ENCODE measurements around the gene MAOA.
A peak's percentile ranks its signal among the peaks of the same experiment; 100 is the strongest.
"Not testable (repeated sequence)": the region's sequence is repeated elsewhere in the genome, so short reads cannot be mapped to it uniquely, and the experiment has no call there.

Gene MAOA

DNA sequence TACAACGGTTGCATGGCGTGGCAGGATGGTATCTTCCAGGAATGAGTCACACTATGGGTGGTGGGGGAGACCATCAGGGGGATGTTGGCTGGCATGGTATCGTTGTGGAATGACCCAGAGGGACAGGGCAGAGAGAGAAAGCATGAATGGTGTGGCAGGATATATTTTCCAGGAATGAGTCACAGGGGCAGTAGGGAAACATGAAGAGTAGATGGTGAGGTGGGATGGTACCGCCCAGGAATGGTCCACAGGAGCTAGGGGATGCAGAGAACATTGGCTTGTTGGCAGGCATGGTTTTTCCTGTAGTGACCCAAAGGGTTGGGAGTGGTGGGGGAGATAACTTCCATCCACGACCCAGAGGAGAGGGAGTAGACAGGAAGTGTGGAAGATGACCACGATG is 62.4 kb downstream of the MAOA start:
- no peak for DNase-seq

DNA sequence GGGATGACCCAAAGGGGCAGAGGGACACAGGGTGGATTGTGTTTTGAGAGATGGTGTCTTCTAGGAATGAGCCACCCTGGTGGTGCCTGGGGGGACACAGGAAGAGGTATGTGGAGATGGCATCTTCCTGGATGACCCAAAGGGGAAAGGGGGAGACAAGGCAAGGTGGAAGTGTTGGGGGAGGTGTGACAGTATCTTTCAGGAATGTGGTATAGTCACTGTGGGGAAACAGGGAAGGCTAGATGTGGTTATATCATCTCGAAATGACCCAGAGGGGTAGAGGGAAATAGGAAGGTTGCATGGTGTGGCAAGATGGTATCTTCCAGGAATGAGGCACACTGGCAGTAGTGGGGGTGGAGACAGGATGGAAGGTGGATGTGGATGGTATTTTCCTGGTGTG is 62.9 kb downstream of the MAOA start:
- no peak for DNase-seq

DNA sequence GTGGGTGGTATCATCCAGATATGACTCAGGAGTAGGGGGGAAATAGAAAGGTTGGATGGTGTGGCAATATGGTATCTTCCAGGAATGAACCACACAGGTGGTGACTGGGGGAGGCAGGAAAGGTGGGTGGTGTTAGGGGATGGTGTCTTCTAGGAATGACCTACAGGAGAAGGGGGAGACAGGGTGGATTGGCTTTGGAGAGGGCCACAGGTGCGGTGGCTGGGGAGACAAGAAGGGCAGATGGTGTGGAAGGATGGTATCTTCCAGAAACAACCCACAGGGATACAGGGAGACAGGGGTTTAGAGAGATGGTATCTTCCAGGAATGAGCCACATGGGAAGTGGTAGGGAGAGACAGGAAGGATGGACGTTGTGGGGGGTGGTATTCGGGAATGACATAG is 64.0 kb downstream of the MAOA start:
- no peak for DNase-seq

DNA sequence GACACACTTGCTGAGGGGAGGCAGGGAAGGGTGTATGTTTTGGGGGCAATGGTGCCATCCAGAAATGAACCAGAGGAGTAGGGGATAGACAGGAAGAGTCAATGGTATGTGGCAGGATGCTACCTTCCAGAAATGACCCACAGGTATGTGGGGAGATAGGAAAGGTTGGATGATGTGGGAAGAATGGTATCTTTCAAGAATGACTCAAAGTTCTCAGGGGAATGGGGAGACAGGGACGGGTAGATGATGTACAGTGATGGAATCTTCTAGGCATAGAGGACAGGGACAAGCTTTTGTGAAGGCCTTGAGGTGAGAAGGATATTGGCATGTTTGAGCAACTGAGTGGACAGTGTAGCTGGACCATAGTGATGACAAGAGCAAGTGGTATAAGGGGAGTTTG is 64.9 kb downstream of the MAOA start:
- DNase-seq: no peak

DNA sequence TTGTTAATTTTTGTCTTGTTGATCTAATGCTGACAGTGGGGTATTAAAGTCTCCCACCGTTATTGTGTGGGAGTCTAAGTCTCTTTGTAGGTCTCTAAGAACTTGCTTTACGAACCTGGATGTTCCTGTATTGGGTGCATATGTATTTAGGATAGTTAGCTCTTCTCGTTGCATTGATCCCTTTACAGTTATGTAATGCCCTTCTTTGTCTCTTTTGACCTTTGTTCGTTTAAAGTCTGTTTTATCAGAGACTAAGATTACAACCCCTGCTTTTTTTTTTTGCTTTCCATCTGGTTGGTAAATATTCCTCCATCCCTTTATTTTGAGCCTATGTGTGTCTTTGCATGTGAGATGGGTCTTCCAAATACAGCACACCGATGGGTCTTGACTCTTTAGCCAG is 69.1 kb downstream of the MAOA start:
- DNase-seq: not testable (repeated sequence)

DNA sequence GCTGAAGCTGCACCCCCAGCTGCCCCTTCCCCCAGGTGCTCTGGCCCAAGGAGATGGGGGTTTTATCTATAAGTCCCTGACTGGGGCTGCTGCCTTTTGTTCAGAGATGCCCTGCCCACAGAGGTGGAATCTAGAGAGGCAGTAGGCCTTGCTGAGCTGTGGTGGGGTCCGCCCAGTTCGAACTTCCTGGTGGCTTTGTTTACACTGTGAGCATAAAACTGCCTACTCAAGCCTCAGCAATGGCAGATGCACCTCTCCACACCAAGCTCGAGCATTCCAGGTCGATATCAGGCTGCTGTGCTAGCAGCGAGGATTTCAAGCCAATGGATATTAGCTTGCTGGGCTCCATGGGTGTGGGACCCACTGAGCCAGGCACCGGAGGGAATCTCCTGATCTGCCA is 71.2 kb downstream of the MAOA start:
- not testable (repeated sequence) for DNase-seq

DNA sequence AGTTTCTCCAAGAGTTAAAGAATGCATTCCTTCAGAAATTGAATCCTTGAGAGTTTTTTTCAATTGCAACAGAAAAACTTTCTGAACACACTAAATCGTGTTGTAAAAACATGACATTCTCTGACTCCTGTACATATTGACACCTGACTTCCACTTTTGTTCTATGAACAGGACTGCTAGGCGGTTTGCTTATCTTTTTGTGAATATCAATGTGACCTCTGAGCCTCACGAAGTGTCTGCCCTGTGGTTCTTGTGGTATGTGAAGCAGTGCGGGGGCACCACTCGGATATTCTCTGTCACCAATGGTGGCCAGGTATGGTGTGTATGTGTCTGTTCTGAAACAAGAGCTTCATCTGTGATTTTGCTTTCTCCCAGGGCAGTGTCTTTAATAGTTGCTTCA is 71.9 kb downstream of the MAOA start:
- no peak for DNase-seq

DNA sequence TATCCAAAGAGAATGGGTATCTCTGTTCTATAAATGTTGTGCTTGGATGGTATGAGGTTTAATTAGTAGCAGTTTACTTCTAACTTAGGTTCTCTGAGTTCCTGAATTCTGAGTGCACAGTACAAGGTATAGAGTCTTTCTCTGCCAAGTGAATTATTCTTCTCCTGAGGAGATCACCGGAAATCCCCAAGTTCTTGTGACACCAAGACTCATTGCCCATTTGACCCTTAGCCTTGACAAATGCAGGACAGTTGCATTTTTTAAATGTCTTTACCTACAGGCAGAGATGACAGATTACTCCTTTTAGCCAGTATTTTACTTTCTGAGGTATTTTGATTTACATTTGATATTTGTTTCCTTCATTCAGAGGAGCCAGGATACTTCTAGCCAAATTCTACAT is 72.9 kb downstream of the MAOA start:
- DNase-seq: no peak

DNA sequence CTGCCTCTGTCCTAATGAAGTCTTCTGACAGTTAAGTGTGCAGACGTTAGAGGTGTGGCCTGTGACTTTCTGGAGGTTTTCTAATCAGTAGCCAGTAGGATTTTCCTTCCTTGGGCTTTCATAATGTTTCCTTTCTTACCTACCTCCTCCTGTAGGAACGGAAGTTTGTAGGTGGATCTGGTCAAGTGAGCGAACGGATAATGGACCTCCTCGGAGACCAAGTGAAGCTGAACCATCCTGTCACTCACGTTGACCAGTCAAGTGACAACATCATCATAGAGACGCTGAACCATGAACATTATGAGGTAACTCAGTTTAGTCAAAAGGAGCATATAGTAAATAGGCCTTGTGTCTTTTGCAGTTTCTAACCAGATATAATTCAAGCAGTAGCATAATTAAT is 75.0 kb downstream of the MAOA start:
- no peak for DNase-seq

DNA sequence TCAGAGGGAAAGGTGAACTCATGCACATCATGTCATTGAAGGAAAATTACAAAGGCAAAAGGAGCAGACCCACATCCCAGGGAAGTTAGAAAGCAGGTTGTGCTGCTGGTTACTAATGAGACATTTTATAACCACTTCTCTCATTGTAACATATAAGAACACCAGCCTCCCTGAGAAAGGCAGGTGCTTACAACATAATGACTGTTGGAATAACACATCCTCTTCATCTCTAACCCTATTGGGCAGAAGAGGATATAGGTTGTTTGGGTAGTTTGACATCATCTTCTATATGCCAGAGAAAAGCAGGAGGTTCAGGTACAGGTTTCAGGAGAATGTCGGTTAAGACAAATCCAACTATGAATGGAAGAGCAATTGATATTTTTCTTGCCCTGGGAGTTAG is 77.6 kb downstream of the MAOA start:
- DNase-seq: no peak

DNA sequence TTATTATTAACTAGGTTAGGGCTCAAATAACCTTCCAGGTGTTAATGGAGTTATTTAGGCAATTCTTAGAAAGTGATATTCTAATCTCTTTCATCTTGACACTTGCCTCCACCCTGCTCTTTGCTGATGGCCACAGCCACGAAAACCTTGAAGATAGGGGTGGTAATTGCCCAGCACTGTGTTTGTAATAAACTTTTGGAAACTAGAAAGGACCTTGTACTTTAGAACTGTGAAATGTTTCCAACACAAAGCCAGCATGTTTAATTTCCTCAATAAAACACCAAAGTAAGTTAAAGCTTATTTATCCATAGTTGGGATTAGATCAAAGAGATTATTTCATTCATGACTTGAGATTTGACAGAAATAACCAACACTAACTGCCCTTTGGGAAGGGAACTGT is 78.3 kb downstream of the MAOA start:
- no peak for DNase-seq

DNA sequence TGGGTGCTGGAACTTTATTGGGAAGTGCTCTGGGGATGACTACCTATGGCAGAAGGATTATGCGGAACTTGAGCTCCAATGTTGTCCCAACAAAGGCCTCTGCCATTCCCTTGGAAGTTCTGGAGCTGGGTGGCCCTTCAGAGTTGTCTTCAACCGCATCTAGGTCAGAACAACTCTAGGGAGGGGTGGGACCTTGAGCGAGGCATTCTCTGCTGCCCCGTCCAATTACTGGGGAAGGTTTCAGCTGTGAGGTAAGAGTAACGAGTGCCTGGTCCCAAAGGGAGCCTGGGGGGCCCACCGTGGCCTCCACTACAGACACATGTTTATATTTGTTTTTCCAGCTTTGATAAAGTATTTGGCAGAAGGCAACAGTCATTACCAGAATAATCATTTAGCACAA is 79.4 kb downstream of the MAOA start:
- no peak for DNase-seq

DNA sequence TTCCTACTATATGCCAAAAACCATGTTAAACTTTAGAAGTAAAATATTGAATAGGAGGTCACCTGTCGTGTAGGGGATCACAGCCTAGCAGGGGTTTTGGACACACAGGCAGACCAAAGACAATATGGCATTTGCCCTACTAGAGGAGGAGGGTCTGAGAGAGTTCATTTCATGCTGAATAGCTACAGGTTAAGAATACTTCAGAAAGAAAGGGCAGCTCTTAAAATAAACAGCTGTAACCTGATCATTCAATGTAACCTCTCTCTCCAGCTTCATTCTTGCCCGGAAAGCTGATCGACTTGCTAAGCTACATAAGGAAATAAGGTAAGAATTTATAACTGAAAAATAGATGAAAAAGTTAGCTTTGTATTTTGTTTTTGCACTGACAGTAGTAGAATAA is 79.9 kb downstream of the MAOA start:
- DNase-seq: no peak

DNA sequence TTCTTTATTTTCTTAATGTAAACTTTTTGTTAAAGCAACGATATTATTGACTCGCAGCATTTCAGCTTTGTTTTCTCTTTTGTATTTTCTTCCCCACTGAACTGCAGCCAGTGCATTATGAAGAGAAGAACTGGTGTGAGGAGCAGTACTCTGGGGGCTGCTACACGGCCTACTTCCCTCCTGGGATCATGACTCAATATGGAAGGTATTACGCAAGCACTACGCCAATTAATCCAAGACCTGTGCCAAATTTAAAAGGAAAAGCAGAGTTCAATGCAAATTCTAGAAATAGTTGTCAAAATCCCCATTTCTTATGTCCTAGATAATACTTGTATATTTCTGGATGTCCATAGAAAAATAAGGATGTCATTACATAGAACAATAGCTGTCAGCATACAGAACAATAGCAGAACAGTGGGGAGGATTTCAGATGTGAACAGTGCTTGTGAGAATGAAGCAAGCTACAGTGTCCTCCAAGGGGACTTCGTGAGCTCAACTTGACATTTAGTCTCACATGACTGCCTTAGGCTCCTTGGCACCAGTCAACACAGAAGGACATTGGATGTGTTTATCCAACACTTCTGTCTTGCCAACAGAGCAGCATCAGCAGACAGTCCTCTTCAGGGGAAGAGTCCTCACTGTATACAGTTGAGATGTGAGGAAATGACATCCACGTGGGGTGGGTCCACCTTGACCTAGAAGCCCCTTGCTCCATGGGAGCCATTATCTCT is 85.9 kb downstream of the MAOA start:
- no peak for DNase-seq

DNA sequence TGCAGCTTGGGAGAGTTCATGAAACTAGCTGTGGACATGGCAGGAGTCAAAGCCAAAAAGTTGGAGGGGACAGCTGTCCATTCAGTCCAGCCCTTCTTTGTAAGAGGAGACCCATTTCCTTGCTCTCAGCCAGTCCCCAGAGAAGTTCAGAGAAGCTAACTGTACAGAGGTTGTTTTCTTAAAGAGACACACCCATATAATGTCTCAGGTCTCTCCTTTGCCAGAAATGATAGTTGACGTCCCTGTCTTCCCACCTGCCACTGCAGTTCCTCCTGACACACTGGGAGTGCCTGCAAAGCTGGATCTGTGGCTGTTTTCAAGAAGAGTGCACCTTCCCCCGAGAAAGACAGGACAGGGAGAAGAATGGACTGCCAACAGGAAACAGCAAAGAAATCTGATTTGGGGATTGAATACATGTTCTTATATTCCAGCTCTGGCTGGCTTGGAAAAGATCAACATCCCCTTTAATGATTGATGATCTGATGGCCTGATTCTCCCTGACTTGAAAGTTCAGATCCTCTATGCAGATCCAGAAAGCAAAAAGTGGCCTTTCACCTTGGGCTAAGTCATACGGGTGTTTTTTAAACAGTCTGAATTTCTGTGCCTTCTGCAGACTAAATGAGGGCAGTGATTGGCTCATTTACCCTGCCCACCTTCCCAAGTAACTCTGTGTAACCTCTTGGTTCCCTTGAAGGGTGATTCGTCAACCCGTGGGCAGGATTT is 87.2 kb downstream of the MAOA start:
- no peak for DNase-seq

DNA sequence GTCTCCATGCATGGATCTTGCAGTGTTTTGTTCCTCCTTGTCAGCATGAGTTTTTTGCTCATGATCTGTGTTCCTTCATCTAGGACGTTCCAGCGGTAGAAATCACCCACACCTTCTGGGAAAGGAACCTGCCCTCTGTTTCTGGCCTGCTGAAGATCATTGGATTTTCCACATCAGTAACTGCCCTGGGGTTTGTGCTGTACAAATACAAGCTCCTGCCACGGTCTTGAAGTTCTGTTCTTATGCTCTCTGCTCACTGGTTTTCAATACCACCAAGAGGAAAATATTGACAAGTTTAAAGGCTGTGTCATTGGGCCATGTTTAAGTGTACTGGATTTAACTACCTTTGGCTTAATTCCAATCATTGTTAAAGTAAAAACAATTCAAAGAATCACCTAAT is 88.2 kb downstream of the MAOA start:
- DNase-seq: no peak

DNA sequence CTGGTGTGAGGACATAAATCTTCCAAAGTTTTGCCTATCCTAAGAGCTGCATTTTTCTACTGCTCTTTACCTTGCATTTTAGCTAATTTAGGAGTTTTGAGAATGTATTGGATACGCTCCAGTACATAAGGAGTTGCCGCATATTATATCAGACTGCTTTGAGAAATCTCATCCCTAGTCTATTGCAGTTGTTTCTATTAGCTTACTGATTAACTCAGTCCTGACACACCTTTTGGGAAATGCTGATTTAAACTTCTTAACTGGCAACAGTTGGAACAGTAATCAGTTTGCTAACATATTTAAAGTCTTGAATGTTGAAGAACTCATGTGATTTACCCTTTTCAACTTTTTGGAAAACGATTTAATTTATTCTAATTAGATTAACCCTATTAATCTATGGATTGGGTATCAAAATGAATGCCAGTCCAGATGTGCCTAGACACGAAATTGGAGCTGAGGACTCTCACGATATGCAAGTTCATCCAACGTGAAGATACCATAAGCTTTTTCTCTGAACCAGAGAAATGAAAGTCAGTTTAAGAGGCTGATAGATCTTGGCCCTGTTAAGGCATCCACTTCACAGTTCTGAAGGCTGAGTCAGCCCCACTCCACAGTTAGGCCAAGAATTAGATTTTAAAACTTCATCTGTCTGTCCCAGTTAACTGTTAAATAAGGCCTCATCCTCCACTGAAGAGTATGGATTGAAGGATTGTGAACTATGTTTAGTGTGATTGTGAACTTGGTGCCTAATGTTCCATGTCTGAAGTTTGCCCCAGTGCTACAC is 90.0 kb downstream of the MAOA start:
- no peak for DNase-seq

DNA sequence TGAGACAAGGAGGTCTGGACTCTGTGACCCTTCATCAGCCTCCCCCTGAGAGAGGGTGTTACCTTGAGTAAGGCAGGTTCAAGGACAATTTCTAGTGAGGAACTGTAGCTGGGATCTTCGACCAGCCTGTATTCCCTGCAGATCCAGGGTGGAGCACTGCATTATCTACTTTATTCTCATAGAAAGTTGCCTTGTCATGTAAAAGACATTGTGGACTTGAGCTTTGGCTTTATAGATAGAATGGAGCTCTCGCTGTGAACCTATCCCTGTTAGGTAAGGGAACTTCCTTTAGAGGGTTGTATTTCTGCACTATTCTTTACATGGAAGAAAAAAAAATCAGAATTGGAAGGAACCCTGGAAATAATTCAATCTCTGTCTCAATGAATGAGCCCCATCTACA is 91.4 kb downstream of the MAOA start:
- DNase-seq: no peak

DNA sequence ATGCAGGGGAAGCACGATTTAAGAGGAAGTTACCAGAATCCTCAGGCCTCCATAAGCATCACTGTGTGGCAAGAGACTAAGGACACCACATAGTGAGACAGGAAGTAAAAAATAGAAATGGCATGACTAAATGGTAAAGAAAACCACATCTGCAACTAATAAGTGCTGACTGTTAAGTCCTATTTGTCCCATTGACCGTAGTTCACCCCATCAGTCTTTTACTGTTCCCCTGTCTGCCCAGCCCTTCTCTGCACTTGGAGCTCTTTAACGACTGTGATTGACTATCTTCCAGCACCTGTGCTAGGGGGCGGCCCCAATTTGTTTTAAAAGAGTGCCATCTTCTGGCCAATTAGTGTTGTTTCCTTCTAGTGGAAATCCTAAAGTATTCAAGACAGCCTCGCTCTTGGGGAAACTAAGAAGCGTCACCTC is 94.2 kb downstream of the MAOA start:
- DNase-seq: peak; percentile 12

DNA sequence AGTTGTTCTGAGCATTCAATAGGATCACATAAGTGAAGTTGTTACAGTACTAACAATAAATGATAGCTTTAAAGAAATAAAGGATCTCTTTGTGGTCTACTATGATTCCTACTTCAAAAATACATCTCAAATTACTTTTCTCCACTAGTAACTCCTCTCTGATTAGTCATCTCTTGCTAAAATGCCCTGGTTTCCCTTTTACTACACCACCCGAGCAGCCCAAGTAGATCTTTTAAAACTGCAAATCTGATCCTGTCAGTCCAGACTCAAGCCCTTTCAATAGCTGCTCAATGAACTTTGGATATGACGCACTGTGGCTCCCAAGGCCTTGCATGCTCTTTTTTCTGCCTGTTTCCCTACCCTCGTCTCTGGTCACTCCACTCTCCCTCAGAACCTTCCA is 97.5 kb downstream of the MAOA start:
- DNase-seq: no peak

DNA sequence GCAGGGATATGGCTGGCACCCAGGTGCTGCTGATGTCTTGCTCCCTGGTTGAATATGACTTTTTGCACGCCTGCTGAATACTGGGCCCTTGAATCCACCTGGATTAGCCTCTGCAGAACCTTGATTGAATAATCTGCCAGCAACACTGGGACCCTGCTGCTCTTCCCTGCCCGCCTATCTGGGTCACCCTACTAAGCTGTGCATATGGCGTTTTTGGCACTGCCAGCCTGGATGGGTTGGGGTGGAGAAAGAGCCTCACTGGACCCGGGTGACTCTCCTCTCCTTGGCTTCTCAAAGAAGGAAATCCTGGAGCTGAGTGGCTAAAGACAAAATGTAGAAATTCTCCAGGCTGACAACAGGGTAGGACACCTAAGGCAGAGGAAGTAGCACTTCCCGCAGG is 100.0 kb downstream of the MAOA start:
- no peak for DNase-seq

DNA sequence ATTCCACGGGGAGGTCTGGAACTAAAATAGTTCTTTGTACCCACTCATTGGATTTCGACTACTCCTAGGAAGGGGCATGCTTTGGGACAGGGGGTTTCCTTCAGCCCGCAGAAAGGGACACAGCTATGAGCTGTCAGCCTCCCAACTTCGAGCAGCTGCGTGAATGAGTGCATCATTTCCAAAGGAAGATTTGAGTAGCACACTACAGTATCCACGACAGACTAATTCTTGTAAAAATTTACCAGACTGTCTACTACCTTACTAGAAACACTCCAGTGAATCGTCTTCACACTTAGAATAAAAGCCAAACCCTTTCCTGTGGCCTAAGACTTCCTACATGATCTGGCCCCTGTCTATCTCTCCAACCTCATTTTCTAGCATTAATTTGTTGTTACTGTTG is 101.9 kb downstream of the MAOA start:
- DNase-seq: no peak

DNA sequence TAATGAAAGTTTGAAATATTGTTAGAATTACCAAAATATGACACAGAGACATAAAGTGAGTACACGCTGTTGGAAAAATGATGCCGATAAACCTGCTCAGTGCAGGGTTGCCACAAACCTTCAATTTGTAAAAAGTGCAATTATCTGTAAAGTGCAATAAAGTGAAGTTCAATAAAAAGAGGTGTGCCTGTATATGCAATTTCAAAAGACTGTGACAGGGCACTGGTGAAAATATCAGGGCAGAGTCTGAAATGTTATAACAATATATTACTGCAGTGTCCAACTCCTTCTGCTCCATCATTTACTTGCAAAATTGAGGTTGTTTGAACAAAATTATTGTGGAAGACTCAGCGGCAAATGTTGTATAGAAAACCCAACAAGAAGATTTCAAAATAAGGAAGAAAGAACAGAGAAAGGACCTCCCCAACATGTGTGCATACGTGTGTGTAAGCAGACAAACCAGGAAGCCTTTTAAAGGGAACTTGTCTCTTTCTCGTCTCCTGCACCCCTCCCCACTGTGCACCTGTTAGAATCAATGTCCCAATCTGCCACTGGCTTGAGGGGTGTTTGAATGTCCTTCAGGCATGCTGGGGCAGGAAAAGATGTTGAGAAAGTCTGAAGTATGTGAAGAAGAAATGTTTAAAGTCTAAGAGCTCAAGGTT is 130.0 kb downstream of the MAOA start:
- DNase-seq: no peak
